Germinal center (tissue), 1 donor: ENCODE data around the gene BACH2.
"Not testable (repeated sequence)": the region's sequence is repeated elsewhere in the genome, so short reads cannot be mapped to it uniquely, and the experiment has no call there.

Source experiments
- DNase-seq: peaks from one replicate; pipeline ENCODE4 v3.0.0; 2012; ENCODE audit warnings: mixed read lengths, low spot score

Gene BACH2

DNA sequence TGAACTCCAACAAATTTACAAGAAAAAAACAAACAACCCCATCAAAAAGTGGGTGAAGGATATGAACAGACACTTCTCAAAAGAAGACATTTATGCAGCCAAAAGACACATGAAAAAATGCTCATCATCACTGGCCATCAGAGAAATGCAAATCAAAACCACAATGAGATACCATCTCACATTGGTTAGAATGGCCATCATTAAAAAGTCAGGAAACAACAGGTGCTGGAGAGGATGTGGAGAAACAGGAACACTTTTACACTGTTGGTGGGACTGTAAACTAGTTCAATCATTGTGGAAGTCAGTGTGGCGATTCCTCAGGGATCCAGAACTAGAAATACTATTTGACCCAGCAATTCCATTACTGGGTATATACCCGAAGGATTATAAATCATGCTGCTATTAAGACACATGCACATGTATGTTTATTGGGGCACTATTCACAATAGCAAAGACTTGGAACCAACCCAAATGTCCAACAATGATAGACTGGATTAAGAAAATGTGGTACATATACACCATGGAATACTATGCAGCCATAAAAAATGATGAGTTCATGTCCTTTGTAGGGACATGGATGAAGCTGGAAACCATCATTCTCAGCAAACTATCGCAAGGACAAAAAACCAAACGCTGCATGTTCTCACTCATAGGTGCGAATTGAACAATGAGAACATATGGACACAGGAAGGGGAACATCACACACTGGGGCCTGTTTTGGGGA lies 264.0 kb downstream of the BACH2 start:
- not testable (repeated sequence) for DNase-seq

DNA sequence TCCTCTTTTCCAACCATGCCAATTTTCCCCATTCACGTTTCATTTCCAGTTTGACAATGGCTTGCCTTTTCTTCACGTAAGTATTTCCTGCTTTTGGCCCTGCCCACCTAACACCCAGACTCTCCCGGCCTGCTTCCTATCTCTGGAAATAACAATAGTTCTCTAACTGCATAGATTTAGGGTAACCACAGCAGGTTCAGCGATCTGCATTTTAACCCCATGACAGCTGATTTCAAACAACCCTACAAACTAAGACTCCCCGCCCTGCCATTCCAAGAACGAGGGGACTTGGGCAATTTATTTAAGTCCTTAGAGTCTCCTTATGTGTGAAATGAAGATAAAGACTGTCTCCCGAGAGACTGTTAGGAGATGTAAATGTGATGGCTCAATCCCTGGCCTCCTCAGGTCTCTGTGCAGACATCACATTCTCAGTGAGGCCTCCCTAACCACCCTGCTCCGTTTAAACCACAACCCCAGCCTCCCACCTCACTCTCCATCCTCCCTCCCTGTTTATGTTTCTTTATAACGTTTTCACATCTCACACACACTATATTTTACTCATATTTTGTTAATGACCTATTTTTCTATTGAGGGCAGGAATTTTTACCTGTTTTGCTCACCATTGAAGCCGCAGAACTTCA lies 267.5 kb downstream of the BACH2 start:
- DNase-seq: no peak

DNA sequence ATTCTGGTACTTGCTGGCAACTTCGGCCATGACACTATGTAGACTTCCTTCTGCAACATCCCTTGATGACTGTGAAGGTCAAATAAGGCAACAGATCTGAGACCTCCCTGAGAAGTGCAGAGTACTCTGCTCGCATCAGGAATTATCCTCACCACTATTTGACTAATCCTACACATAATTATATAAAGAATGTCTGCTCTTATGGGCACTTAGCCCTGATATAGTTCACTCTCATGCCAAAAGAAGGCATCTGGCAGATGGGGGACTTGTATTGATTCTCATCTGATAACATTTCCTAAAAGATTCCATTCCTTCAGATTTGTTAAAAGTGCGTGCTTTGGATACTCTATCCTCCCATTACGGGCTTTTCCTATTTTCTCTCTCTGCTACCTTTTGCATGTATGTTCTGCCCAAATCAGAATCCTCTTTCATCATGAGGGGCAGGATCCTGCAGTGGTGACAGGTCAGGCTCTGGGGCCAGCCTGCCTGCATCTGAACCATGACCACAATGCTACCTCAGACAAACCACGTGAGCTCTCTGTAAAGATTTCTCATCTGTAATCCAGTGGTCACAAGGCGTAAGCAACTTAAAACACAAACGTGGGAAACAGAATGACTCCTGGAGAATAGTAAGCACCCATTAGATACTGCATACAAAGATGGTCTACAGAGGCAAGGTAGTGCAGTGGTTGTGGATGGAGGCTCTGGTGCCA lies 268.4 kb downstream of the BACH2 start:
- no peak for DNase-seq

DNA sequence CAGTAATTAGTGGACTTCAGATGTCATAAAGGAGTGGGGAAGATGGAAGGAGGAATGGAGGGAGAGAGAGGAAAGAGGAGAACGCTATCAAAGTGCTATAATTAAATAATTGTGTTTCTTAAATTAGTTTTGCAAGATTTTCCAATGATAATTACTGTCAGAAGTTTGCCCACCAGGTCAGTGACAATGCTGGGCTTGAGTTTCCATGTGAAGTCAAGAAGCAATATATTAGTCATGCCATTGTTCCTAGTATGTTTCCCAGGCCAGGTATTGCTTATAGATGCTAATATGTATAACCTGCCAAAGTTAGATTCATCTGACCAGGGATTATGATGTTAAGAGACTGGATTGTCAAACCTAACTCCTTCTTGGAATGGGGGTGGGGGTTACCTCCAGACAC lies 270.4 kb downstream of the BACH2 start:
- DNase-seq: no peak

DNA sequence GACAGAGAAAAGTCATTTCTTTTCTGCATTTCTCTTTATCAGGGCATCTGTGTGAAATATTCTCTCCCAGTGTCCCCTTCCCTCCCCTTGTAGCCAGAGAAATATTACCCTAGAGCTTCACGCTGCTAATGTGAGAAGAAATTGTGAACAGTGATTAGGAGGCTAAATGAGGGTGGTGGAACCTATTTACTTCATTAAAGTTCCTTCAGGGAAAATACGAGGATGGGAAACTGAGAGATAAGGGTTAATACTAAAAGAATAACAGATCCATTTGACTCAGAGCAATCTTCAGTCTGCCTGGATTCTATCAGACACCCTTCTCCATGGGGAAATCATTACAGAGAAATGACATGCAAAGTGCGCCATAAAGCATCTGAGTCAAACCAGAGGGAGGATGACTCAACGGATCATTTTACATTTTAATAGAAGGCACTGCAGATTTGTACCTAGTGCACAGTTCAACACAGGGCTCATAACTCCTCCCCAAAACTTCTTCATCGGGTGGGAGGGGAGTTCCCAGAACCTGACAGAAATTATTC lies 271.1 kb downstream of the BACH2 start:
- DNase-seq: no peak

DNA sequence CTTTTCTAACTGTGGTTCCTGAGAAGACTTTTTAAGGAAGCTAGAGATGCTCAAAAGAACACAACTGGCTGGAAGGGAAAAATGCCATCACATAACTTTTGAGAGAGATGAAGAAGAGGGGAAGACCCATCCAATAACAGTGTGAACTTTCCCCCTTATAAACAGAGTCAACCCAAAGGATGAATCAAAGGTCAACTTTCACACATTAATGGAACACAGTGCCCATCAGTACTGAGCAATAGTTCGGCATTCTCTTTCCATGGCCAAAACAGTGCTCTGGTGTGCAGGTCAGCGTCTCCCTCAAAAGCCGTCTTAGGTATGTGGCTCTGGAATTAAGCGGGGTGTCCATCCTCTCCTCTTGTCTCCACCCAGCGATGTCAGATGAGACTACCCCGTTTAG lies 272.0 kb downstream of the BACH2 start:
- DNase-seq: no peak

DNA sequence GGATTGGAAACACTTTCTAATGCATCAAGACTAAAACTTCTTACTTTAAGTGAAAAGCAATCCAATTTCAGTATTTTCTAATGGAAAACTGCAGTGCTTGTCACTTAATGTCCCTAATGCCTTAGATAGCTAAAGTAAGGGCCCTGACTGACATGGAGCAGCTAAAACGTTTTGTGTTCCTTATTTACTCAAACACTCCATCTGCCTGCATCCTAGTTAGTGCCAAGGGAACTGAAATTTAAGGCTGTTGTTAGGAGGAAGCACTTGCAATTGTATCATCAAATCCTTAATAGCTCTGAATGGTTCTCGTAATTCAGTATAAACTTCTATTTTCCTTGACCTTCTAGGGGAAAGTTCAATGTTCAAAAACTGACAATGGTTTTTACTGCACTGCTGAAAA lies 274.9 kb downstream of the BACH2 start:
- no peak for DNase-seq

DNA sequence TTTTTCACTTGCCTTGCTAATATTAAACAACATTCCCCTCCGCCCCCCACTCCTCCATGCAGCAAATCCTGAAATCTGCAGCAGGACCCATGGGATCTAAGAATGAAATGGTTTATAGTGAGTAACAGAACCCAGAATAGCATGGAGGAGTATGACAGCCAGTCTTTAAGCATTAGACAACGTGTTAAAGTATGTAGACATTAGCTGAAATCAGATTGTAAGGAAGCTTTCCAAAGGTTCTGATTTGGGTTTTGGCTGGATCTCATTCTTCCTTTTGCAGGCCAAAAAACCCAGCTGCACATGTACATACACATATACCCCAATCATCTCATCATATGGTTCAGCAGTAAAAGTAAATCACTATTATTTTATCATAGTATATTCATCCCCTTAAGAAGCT lies 275.9 kb downstream of the BACH2 start:
- no peak for DNase-seq

DNA sequence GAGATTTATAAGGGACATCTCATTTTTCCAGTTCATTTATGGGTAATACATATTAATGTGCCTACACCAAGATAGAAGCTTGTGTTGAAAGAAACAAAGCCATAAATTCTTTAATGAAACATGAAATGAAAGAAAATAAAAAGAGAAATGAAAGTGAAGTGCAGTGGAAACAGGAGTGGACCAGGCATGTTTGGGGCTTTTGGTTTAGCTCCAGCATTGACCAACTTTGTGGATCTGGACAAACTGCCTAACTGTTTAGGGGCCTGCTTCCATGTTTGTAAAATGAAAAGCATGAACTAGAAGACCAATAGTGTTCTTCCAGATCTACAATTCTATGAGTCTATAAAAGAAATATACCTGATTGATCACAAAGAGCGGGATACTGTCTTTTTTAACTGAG lies 277.4 kb downstream of the BACH2 start:
- no peak for DNase-seq

DNA sequence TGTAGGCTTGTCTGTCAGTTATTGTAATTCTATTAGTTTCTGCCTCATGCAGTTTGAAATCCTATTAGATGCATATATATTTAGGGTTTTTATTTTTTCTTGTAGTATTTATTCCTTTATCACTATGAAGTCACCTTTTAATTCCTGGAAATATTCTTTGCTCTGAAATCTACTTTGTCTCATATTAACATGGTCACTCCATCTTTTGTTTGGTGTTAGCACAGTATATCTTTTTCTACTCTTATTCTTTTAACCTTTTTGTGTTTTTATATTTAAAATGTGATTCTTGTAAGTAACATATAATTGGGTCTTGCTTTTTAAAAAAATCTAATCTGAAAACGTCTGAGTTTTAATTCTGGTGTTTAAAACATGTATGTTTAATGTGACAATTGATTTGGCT lies 280.8 kb downstream of the BACH2 start:
- DNase-seq: no peak

DNA sequence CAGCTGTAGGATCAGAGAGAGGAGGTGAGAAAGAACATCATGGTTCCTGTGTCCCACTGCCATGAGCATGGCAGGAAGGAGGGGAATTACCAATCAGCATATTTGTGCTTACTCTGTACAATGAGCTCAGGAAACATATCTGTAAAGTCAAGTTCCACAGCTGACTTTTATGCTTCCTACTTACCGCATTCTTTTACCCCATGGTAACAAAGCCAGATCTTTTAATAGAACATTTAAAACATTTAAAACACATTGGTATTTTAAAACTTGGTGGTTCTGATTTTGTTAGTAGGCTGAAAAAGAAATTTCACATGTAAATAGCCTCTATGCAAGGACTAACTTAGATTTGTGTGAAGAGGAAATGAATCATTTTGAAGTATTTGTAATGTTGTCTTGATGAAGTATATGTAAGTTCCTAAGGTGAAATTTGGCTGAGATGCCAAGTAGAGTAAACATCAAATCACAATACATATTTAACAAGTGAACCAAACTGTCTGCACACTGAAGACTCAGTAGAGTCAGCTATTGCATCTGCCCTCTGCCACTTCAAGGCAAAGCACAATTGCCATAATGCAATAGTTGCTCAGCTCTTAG lies 287.6 kb downstream of the BACH2 start:
- no peak for DNase-seq

DNA sequence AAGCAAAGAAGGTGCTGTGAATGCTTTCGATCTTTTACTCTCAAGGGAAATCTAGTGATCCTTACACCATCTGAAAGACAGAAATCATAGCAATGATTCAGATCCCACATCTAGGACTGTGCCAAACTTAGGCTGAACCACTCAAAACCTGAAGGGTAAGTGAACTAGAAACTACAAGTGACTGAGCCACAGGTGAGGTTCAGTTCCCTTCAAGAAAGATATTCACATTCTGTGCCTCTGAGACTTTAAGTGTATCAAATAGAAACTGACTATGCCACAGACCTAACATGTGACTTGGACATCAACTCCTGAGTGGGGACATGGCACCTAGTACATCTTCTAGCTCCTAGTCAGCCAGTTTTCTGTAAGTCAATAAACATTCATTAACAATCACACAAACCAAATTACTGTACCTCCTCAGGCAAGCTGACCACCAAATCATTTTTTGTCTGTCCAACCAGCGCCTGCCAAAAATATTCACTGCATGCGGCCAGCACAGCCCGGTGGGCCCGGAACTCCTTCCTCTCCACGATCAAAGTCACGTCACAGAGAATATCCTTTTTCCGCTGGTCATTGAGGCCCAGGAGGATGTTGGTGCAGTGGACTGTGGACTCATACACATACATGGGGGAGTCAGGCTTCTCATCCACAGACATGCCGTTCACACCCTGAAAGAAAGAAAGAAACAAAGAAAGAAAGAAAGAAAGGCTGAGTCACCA lies 288.3 kb downstream of the BACH2 start:
- no peak for DNase-seq

DNA sequence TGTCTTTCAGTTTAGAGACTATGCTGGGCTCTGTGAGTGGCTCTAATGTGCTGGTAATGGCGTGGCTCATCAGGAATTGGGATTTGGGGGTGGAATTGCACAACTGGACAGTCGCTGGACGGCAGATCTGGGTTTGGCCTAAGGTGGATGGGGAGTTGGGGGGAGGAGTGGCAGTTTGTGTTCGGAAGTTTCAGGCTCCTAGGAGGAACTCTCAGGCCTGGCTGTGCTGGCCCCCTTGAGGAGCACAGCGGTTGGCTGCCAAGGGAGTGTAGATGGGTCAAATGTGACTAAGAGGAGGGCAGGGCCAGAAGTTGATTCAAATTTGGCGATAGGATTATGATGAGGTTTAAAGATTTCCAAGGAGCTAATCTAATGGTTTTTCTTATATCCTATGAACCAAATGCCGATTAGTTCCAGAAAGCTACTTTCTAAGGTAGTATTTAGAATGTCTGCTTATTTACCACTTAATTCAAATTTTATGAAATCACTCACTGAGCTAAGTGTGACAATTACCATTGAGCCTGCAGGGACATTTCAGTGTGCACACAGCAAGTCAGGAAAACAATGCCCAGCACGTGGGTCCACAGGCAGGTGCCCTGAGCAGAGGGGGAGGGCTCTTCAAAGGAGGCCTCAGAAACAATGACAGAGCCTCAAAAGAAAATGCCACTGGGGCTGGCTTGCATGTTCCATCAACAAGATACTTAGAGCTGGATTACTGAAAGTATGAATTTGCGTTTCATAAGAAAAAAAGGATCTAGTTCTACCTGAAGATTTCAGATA lies 291.4 kb downstream of the BACH2 start:
- no peak for DNase-seq

DNA sequence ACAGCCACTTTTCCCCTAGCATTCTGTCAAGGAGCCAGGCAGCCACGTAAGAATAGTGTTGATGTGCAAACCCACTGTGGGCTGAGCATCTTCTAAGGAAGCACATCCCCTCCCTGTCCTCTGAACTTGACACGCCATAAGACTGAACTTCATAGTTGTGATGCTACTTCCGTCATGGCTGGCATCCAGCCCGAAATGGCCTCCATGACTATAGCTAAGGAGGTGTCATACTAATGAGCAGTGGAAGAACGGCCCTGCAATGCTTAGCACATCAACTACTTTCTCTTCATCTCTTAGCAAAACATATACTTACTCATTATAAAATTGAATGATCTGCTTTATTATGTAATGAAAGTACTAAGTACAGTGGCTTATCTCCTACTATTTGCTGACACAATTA lies 292.1 kb downstream of the BACH2 start:
- DNase-seq: no peak

DNA sequence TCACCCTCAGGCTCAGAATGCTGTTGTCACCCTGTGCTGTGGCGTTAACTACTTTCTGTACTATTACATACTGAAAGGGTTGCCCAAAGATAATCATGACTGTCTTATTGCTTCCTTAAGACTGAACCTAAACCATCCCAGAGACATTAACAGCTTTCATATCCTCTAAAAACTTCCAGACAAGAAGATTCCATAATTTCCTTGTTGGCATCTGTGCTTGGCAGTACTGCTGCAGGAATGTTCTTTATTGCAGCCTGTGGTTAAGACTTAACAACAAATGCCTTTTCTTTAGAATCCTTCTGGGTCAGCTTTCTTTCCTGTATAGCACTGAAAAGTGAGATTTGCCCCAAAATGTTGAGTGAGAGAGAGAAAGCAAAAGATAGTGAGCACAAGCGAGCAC lies 292.7 kb downstream of the BACH2 start:
- DNase-seq: no peak

DNA sequence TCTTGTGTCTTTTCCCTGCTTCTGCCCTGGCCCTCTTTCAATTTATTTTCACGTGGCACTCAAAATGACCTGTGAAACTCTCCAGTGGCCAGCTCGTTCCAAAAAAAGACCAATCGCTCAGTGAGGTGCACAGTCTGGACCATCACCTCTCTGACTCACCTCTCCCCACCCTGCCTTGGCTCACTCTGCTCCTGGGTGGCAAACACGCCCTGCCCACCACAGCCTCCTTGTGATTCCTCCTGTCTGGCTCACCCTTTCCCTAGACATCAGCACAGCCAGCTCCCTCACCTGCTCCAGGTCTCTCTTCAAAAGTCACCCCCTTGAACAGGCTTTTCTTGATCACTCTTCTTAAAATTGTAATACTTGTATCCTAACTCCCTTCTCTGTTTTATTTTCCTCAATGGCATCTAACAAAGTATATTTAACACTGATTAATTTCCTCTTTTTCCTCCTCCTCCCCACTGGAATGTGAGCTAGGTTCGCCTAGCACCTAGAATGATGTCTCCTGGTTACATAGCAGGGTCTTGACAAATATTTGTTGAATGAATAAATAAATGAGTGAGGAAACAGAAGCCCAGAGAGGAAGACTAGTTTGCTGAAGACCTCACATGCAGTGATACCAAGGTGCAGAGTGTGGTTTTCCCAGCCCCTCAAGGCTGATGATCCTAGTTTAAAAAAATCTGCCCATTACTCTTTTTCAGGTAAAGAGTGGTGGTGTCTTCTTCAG lies 293.4 kb downstream of the BACH2 start:
- no peak for DNase-seq

DNA sequence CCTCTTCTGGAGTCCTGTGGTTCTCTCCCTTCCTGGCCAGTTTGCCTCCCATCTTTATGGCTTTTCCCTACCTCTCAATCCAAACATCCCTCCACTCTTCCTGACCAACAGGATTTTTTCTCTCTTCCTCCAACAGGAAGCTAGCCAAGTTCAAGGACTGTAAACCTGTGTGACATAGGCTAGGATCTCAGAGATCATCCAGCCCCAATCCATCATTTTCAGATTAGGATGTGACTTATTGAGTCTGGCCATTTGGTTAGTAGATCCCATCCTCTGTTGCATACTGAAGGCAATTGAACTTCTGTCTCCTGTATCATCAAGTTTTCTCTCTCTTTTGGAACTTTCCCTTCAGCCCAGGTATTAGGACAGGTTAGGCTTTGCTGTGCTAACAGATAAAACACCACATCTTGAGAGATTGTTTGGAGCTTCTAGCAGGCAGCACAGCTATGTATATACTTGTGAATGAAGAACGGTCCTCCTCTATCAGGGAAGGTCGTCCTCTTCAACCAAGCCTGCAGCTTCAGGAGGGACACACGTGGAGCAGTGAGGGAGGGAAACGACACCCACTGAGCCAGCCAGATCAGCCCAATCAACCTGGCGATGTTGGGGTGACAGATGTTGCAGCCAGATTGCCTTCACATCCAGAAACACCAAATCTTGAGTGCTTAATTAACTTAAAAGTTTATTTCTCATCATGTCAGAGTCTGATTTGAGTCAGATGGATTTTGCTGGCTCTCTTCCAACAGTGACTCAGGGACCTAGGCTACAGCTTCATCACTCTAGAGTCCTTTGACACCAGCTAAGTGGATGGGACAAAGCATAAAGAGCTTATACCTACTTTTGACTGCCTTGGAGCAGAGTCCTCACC lies 295.5 kb downstream of the BACH2 start:
- no peak for DNase-seq

DNA sequence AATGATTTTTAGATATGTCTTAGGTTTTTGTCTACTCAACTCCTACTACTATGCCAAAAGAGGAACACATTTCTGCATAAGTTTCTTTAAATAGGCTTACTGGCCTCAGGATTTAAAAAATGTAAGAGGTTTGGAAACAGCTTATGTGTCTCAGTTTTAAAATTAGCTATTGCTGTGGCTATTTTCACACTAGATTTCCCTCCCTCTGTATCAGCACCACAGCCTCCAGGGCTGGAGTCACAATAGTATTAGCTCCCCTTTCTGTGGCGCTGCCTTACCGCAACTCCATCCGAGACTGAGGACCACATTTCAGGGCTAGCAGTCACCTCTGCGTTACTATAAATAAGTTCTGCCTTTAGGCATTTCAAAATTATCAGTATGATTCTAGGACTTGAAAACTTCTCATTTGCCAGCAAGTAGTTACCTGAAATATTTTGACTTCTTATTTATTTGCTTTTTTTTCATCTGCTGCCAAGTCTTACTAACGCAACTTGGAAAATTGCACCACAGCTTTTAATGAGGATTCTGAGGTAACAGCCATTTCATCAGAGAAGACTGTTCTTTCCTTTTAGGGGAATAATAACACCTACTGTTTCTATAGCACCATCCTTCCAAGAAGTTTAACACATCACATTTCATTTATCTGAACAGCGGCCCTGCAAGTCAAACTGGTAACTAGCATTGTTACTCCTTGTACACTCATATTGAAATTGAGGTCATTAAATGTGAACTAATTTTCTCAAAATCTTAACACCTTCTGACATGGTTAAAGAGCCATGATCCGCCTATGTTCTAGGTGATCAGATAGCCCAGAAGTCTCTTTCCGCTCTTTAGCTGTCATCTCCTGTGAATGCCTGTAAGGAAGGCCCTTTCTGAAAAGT lies 296.5 kb downstream of the BACH2 start:
- no peak for DNase-seq

DNA sequence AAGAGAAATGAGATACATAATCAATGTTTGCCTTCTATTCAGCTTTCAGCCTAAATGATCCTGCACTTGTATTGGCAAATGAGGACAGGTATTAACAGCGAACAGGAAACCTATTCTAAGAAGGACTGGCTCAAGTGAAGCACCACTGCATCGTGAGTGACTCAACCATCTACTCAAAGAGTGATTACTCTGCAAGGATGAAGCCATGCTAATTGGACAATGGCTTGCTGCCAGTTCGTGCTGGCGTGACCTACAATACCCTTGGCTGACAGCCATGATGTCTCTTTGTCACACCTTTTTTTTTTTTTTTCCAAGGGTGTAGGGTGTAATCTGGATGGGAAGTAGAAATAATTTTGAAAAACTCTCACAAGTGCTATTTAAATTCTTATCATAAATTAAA lies 297.5 kb downstream of the BACH2 start:
- no peak for DNase-seq
